SK-N-SH (cell line): ENCODE measurements around the gene DOCK6.

ENCODE experiments used
- CHD2 ChIP-seq: fragments of 150-350 bp; IDR thresholded peaks from 2 replicates; pipeline ENCODE4 v1.6.1; 2018; ENCODE audit warnings: low read length; ENCODE audit not compliant: partially characterized antibody
- EP300 ChIP-seq, 2 experiments: IDR thresholded peaks; 2 replicates each; pipeline versions ENCODE4 v1.4.0 to v1.6.1; 2012; ENCODE audit warnings: borderline replicate concordance in 1 of 2, low read depth in 1 of 2, low read length in 1 of 2
- FOXJ3 ChIP-seq: sonication (generic); formaldehyde crosslinking; IDR thresholded peaks from 2 replicates; pipeline ENCODE4 v1.5.1; 2020; ENCODE audit warnings: mild to moderate bottlenecking, missing genetic modification reagents
- JUND ChIP-seq: IDR thresholded peaks from 2 replicates; pipeline ENCODE4 v1.4.0; 2012
- NFIC ChIP-seq: IDR thresholded peaks from 2 replicates; pipeline ENCODE4 v1.4.0; 2012; ENCODE audit warnings: borderline replicate concordance
- POLR2AphosphoS5 ChIP-seq: IDR thresholded peaks from 2 replicates; pipeline ENCODE4 v1.6.1; 2012; ENCODE audit warnings: low read depth, low read length
- RAD21 ChIP-seq: IDR thresholded peaks from 2 replicates; pipeline ENCODE4 v1.6.1; 2012; ENCODE audit warnings: mild to moderate bottlenecking, low read length
- RCOR1 ChIP-seq: fragments of 150-350 bp; IDR thresholded peaks from 2 replicates; pipeline ENCODE4 v1.6.1; 2017; ENCODE audit warnings: antibody characterized with exemption, low read length
- TAF1 ChIP-seq: IDR thresholded peaks from 2 replicates; pipeline ENCODE4 v1.6.1; 2012; ENCODE audit warnings: low read depth, mild to moderate bottlenecking, low read length, moderate library complexity, borderline replicate concordance
- ZBTB33 ChIP-seq: IDR thresholded peaks from 2 replicates; pipeline ENCODE4 v1.4.0; 2012; ENCODE audit warnings: low read depth, borderline replicate concordance
- TF ChIP-seq, protein P1 (sequence below): fragments of 200-600 bp; sonication (generic); IDR thresholded peaks from 2 replicates; pipeline ENCODE4 v1.6.1; 2017; ENCODE audit warnings: antibody characterized with exemption, mild to moderate bottlenecking, moderate library complexity
- TF ChIP-seq, protein P2 (sequence below): IDR thresholded peaks from 2 replicates; pipeline ENCODE4 v1.4.0; 2012; ENCODE audit warnings: low read depth
- TF ChIP-seq, protein P3 (sequence below): fragments of 150-350 bp; IDR thresholded peaks from 2 replicates; pipeline ENCODE4 v1.6.1; 2017; ENCODE audit warnings: antibody characterized with exemption, low read length, low read depth, borderline replicate concordance
- TF ChIP-seq, protein P4 (sequence below): IDR thresholded peaks from 2 replicates; pipeline ENCODE4 v1.6.1; 2012; ENCODE audit warnings: mild to moderate bottlenecking, low read depth, low read length, moderate library complexity

DNA sequence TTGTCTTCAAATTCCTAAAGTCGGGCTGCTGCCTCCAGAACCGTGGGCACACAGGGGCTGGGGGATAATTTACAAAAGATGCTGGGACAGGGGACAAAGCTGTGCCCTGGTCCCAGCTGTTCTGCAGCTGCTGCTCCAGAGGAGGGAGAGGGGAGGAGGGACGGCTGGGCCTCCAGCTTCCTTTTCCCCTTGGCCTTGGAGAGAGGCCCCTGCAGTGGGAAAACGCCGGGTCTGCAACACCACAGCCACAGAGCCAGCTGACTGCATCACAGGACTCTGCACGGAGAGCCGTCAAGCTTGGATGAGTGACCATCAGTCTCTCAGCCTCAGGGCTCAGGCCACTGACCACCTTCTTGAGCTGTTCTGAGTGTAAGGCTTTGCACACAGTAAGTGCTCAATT, 6.1 kb downstream of the DOCK6 start:
- TF ChIP-seq, protein P1, sequence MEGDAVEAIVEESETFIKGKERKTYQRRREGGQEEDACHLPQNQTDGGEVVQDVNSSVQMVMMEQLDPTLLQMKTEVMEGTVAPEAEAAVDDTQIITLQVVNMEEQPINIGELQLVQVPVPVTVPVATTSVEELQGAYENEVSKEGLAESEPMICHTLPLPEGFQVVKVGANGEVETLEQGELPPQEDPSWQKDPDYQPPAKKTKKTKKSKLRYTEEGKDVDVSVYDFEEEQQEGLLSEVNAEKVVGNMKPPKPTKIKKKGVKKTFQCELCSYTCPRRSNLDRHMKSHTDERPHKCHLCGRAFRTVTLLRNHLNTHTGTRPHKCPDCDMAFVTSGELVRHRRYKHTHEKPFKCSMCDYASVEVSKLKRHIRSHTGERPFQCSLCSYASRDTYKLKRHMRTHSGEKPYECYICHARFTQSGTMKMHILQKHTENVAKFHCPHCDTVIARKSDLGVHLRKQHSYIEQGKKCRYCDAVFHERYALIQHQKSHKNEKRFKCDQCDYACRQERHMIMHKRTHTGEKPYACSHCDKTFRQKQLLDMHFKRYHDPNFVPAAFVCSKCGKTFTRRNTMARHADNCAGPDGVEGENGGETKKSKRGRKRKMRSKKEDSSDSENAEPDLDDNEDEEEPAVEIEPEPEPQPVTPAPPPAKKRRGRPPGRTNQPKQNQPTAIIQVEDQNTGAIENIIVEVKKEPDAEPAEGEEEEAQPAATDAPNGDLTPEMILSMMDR = no peak
- TF ChIP-seq FOXJ3 = no peak
- no peak for TF ChIP-seq EP300 (IDR thresholded peaks at IDR 0.05; ENCODE audit: borderline replicate concordance in 1 of 2, low read depth in 1 of 2, low read length in 1 of 2)
- no peak for TF ChIP-seq RCOR1
- no peak for TF ChIP-seq ZBTB33
- no peak for TF ChIP-seq POLR2AphosphoS5
- TF ChIP-seq JUND = no peak
- no peak for TF ChIP-seq CHD2
- no peak for TF ChIP-seq TAF1
- TF ChIP-seq, protein P2, sequence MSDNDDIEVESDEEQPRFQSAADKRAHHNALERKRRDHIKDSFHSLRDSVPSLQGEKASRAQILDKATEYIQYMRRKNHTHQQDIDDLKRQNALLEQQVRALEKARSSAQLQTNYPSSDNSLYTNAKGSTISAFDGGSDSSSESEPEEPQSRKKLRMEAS = no peak
- no peak for TF ChIP-seq NFIC
- no peak for TF ChIP-seq RAD21
- TF ChIP-seq, protein P3, sequence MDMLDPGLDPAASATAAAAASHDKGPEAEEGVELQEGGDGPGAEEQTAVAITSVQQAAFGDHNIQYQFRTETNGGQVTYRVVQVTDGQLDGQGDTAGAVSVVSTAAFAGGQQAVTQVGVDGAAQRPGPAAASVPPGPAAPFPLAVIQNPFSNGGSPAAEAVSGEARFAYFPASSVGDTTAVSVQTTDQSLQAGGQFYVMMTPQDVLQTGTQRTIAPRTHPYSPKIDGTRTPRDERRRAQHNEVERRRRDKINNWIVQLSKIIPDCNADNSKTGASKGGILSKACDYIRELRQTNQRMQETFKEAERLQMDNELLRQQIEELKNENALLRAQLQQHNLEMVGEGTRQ = no peak
- TF ChIP-seq, protein P4, sequence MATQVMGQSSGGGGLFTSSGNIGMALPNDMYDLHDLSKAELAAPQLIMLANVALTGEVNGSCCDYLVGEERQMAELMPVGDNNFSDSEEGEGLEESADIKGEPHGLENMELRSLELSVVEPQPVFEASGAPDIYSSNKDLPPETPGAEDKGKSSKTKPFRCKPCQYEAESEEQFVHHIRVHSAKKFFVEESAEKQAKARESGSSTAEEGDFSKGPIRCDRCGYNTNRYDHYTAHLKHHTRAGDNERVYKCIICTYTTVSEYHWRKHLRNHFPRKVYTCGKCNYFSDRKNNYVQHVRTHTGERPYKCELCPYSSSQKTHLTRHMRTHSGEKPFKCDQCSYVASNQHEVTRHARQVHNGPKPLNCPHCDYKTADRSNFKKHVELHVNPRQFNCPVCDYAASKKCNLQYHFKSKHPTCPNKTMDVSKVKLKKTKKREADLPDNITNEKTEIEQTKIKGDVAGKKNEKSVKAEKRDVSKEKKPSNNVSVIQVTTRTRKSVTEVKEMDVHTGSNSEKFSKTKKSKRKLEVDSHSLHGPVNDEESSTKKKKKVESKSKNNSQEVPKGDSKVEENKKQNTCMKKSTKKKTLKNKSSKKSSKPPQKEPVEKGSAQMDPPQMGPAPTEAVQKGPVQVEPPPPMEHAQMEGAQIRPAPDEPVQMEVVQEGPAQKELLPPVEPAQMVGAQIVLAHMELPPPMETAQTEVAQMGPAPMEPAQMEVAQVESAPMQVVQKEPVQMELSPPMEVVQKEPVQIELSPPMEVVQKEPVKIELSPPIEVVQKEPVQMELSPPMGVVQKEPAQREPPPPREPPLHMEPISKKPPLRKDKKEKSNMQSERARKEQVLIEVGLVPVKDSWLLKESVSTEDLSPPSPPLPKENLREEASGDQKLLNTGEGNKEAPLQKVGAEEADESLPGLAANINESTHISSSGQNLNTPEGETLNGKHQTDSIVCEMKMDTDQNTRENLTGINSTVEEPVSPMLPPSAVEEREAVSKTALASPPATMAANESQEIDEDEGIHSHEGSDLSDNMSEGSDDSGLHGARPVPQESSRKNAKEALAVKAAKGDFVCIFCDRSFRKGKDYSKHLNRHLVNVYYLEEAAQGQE = no peak
